LNCaP clone FGC (cell line): ENCODE measurements around the gene PRXL2A.
A peak's percentile ranks its signal among the peaks of the same experiment; 100 is the strongest.

Experiments
- DNase-seq: peaks from one replicate; pipeline ENCODE4 v3.0.0-alpha.2; 2011; ENCODE audit warnings: low read depth
- H3K4me3 ChIP-seq: 2 replicates; pipeline ENCODE4 v1.5.1; 2011; ENCODE audit warnings: mild to moderate bottlenecking, low read depth, low read length, control low read depth
- TF ChIP-seq, protein P1 (sequence below): IDR thresholded peaks from 2 replicates; pipeline ENCODE4 v1.5.1; 2012; ENCODE audit warnings: mild to moderate bottlenecking; ENCODE audit not compliant: control insufficient read depth, insufficient read depth; ENCODE audit errors: extremely low read depth

PRXL2A gene

DNA sequence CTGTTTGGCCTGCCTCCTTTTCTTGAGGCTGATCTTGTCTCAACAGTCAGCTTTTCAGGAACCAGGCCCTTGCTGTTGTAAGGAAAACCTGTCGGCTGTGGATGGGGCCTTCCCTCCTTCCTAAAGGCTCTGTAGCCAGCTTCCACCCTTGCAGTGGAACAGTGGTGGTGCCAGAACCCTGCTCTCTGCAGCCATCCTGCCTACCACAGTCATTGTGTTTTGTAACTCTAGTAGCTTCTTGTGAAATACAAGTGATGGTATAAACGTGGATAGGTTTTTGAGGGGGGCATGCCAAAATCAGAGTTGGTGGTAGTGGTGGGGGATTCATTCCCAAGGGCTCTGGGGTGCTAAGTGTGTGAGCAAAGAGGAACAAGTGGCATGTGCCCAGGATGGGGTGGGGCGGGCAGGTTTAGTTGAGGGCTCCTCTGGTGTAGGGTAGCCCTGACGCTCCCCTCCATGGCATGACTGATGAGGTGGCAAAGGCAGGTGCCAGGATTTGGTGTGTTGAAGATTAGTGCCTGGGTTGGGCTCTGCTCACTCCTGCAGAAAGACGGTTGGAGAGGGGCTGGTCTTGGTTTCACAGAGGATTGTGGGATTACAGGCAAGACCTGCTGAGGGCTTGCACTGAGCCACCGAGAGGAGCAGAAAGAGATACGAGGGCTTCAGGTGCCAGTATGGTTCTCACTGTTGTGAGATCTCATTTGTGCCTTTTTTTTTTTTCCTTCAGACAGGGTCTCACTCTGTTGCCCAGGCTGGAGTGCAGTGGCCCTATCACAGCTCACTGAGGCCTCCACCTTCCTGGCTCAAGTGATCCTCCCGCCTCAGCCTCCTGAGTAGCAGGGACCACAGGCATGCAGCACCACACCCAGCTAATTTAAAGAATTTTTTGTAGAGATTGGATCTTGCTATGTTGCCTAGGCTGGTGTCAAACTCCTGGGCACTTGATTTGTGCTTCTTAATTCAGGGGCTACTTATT lies 53.1 kb downstream of the PRXL2A start:
- DNase-seq = no peak
- 0 out of 2 replicates have a peak overlapping the region, but pooled peaks have one; percentile 10 for H3K4me3 ChIP-seq
- TF ChIP-seq, protein P1, sequence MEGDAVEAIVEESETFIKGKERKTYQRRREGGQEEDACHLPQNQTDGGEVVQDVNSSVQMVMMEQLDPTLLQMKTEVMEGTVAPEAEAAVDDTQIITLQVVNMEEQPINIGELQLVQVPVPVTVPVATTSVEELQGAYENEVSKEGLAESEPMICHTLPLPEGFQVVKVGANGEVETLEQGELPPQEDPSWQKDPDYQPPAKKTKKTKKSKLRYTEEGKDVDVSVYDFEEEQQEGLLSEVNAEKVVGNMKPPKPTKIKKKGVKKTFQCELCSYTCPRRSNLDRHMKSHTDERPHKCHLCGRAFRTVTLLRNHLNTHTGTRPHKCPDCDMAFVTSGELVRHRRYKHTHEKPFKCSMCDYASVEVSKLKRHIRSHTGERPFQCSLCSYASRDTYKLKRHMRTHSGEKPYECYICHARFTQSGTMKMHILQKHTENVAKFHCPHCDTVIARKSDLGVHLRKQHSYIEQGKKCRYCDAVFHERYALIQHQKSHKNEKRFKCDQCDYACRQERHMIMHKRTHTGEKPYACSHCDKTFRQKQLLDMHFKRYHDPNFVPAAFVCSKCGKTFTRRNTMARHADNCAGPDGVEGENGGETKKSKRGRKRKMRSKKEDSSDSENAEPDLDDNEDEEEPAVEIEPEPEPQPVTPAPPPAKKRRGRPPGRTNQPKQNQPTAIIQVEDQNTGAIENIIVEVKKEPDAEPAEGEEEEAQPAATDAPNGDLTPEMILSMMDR = no peak

DNA sequence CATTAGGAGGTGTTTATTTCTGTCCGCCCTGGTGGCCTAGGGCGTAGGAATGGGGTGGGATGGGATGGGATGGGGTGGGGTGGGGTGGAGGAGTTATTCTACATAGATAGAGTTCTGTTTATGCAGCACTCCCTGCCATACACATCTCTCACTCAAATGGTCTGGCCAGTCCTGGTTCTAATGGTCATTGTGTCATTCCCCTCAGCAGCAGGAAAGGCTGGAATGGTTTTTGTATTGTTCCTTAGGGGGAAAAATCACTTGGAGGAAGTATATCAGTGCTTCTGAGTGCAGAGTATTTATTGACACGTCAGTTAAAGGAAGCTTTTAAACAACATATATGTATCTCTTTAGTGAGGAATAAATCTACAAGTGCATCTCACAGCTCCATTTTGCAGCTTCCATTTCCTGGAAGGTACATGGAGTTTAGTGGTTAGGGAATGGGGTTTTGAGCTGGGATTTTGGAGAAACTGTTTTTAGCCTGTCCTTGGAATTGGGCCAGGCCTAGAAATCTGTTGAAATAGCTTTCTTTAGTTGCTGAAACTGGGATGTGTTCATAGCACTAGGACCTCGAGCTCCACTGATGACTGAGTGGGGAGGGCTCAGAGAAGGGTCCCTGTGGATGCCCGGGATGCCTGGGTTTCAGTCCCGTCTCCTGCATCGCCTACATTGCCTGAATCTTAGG lies 54.1 kb downstream of the PRXL2A start:
- DNase-seq = no peak
- TF ChIP-seq, protein P1 = no peak
- no peak overlapping the region for H3K4me3 ChIP-seq

DNA sequence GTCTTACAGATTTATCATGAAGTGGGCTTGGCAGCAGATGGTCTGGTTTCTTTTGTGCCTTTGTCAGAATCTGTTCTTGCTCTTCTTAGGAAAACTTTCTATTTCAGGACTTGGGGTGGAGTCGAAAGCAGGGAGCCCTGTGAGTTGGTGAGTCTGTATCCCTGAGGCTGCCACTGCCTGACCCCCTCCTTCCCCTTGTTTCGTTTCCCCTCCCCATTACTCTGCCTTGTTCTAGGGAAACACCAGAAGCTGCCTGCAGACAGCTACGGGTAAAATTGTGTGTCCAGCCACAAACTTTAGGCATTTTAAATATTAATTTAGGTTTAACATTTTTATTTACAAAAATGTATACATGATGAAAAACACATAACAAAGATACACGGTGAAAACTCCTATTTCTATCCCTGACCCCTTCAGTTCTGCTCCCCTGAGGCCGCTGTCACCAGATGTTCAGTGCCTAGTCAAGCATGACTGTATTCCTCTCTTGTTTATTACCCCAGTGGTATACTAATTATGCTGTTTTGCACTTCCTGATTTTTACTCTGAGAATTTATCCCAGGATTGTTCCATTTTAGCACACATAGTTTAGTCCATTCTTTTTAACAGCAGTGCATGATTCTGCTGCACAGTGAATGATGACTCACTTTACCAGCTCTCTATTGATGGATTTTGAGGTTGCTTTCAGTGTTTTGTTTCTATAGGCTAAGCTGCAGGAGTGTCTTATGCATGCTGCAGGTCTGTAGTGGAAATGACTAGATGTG lies 54.8 kb downstream of the PRXL2A start:
- no peak overlapping the region for H3K4me3 ChIP-seq
- DNase-seq = no peak
- TF ChIP-seq, protein P1 = no peak

DNA sequence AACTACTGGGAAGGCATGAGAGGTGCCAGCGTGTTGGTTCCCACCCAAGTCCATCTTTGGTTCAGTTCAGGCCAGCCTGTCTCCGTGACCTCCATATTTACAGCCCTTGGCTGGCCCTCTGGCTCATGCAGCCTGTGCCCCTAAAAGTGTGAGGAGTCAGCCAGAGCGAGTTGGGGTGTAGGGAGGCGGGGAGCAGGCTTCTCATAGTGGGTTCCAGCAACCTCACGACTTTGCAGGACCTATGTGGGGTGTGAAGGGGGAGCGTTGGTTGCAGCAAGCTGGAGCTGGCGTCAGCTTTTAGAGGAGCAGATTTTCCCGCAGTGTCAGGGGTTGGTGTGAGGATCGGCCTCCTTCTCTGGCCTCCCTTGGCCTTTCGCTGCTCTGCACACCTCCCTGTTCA lies 55.5 kb downstream of the PRXL2A start:
- no peak overlapping the region for H3K4me3 ChIP-seq
- no peak for DNase-seq
- TF ChIP-seq, protein P1 = no peak

DNA sequence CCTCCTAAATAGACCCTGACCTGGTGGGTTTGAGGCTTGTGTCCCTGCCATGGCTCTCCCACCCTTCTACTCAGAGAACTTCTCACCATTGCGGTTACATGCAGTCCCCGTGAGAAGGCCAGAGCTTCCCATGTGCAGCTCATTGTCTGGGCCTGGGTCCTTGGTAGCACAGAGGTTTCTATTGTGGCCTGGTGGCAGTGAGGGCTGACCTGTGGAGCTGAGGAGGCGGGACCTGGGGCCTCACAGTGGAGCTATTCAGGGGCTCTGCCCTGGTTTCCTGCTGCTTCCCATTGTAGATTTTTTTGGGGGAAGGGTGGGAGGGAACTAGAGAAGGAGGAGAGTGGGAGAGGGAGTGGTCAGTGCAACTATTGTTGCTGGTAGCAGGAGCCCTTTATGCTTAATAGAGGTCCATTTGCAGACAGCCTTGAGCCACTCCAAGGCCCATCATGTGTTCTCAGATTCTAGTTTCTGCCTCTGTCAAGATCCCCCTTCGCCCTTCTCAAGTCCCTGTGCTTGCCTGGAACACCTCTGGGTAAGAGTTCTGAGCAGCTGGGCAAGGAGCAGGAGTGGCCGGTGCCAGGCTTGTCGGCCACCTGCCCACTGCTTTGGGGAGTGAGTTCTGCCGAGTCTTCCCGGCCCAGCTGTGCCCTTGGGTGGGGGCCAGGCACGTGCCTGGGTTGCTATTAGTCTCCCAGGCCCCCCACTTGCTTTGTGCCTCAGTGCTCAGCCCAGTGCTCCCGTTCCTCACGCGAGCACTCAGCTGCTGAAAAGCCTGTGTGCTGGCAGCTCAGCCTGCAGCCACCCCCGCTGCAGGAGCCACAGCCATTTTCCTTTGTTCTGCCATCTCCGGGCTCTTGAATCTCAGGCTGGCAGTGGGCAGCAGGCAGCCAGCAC lies 56.5 kb downstream of the PRXL2A start:
- no peak for DNase-seq
- TF ChIP-seq, protein P1 = no peak
- no peak overlapping the region for H3K4me3 ChIP-seq

DNA sequence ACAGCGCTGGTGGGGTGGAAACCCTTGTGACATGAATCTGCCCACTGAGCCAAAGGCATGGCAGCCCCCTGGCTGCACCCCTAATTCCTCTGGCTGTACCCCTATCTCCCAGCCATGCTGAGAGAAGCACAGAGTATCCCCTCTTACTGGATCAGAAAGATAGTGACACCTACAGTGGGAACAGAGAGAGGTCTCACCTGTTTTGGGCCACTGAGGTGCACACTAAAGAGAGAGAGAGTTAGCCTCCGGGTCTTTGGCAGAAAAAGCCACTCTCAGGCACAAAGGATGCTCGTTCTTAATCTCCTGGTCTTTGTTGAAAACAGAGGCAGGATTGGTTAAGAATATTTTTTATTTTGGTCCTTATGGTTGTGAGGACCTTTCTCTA lies 57.1 kb downstream of the PRXL2A start:
- no peak for DNase-seq
- H3K4me3 ChIP-seq = no peak overlapping the region
- TF ChIP-seq, protein P1 = no peak
